Gastroesophageal sphincter (tissue), 4 donors: ENCODE measurements around the gene CNIH2. TPM values are rescaled to one million over a fixed set of nuclear protein-coding genes. Genes with fewer than 3 reads are reported as not detected.

Experiments
- ATAC-seq: fragments of 150-250 bp; one replicate; pipeline ENCODE4 v1.9.1; 2016; ENCODE audit warnings: mild to moderate bottlenecking, moderate library complexity
- H3K27ac ChIP-seq, 4 donors: fragments of 200-600 bp; sonication (generic) in 3 of 4; 1 replicate in 3 of 4; 2 replicates in 1 of 4; pipeline ENCODE4 v1.5.1; 2016 to 2019
- H3K27me3 ChIP-seq: fragments of 200-600 bp; sonication (generic); one replicate; pipeline ENCODE4 v1.5.1; 2019
- H3K36me3 ChIP-seq, 2 donors: fragments of 200-600 bp; sonication (generic); one replicate each; pipeline ENCODE4 v1.5.1; 2019; ENCODE audit warnings: control low read depth in 1 of 2
- H3K4me1 ChIP-seq, 3 donors: fragments of 200-600 bp; sonication (generic); 1 replicate in 2 of 3; 2 replicates in 1 of 3; pipeline ENCODE4 v1.5.1; 2016 to 2019; ENCODE audit warnings: control low read depth in 2 of 3
- H3K4me3 ChIP-seq, 2 donors: fragments of 200-600 bp; sonication (generic); one replicate each; pipeline ENCODE4 v1.5.1; 2019; ENCODE audit warnings: mild to moderate bottlenecking in 1 of 2, moderate library complexity in 1 of 2
- H3K9me3 ChIP-seq, 3 donors: fragments of 200-600 bp; sonication (generic); one replicate each; pipeline ENCODE4 v1.5.1; 2017 to 2019; ENCODE audit warnings: control low read depth in 2 of 3
- CTCF ChIP-seq, 4 experiments: fragments of 200-600 bp in 2 of 4; fragments of 450-650 bp in 2 of 4; sonication (generic) in 1 of 4; IDR thresholded peaks; one replicate each; pipeline ENCODE4 v1.5.1; 2017 to 2019; ENCODE audit warnings: antibody characterized with exemption in 4 of 4, mild to moderate bottlenecking in 2 of 4, moderate library complexity in 2 of 4
- EP300 ChIP-seq: sonication (generic); formaldehyde crosslinking; IDR thresholded peaks from one replicate; pipeline ENCODE4 v1.6.1; 2017; ENCODE audit warnings: antibody characterized with exemption, mild to moderate bottlenecking
- POLR2A ChIP-seq, 2 donors: fragments of 450-650 bp; IDR thresholded peaks; one replicate each; pipeline ENCODE4 v1.6.1; 2017; ENCODE audit warnings: antibody characterized with exemption in 2 of 2, mild to moderate bottlenecking in 2 of 2, moderate library complexity in 1 of 2
- POLR2AphosphoS5 ChIP-seq: sonication (generic); formaldehyde crosslinking; IDR thresholded peaks from one replicate; pipeline ENCODE4 v1.6.1; 2017; ENCODE audit warnings: antibody characterized with exemption
- WGBS, 2 donors: methylation state at CpG; one replicate each; pipeline ENCODE4 v1.1.5; 2018; ENCODE audit warnings: low coverage in 1 of 2; 5-methylcytosine and 5-hydroxymethylcytosine counted together
- total RNA-seq, 4 donors: library from RNA; depleted of rRNA; stranded (reverse); fragments of >200 nt; gene quantifications; one replicate each; pipeline ENCODE4 v1.1.0, GENCODE V29; 2016

CNIH2 gene
- total RNA-seq, 4 donors from 2014 or later: 1.1 TPM; not detected in 3

DNA sequence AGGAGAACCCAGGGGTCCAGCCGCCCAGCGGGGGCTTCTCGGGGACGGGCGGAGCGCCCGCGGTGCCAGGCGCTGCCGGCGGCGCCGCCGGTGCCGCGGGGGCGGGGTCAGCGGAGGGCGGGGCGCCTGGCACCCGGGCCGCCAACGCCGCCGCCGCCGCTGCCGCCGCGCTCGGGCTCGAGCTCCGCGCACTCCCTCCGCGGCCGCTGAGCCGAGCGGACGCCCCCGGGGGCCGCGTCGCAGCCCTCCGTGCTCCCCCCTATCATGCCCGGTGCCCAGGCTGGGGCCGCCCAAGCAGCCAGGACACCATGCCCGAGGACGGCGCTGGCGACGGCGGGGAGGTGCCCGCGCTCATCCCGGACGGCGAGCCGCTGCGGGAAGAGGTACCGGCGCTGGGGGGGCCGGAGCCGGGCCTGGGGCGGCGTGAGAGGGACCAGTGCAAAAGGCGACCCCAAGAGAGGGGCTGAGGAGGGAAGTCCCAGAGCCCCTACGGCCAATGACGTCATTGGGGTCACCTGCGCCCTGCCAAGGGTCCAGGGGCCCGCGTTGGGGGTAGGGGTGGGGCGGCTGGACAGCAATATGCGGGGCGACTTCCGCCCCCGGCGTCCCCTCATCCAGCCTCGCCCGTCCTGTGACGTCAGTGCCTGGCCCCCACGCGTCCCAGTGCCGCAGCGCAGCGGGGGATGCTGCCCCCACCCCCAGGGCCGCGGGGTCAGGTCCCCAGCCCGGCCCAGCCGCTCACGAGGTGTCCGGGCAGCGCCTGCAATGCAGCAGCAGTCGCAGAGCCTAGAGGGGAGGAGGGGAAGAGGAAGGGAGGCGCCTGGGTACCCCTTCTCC lies 13.9 kb downstream of the CNIH2 start, which contains the start of gene TMEM151A:
TMEM151A (plus strand) TSS at position 189 of the 837 bp plus-strand sequence; CDS start at position 309, 120 bp downstream.
- peaks cover 60% of the 10 kb centered on the region for H3K27me3 ChIP-seq
- H3K36me3 ChIP-seq: no peaks in the 10 kb centered on the region
- TF ChIP-seq EP300: no peak
- no peak for TF ChIP-seq POLR2AphosphoS5
- TF ChIP-seq CTCF (IDR thresholded peaks at IDR 0.05): no peak
- TF ChIP-seq POLR2A (IDR thresholded peaks at IDR 0.05): no peak
- H3K9me3 ChIP-seq: no peaks in the 10 kb centered on the region
- no CpG with 5 or more reads among the region's 95 CpGs for WGBS, 2 donors
- no peak for ATAC-seq
- peak within 1 kb of the TSS; percentile 27 to 53 for H3K4me3 ChIP-seq
- no peak within 1 kb of the TSS for H3K27ac ChIP-seq
- H3K4me1 ChIP-seq: peaks cover 0 to 42% (median 12%) of the 10 kb centered on the region in 3 donors

GRCh38 chr11:66292543-66293332 lies 14.8 kb downstream of the CNIH2 start:
- Histone ChIP-seq H3K27ac (no peak overlapping the region), H3K27me3 (peaks cover 60% of the 10 kb centered on the region), H3K4me1 (peaks cover 0 to 34% (median 12%) of the 10 kb centered on the region in 3 donors), H3K36me3 (no peaks in the 10 kb centered on the region), H3K4me3 (no peak overlapping the region), H3K9me3 (no peaks in the 10 kb centered on the region)
- WGBS, 2 donors: 49 to 53% methylated on average over 5 to 9 of the region's 17 CpGs
- TF ChIP-seq CTCF (IDR thresholded peaks at IDR 0.05) (no peak), EP300 (no peak), POLR2A (IDR thresholded peaks at IDR 0.05) (no peak), POLR2AphosphoS5 (no peak)
- ATAC-seq: no peak

- ATAC-seq: no peak
- H3K9me3 ChIP-seq: no peaks in the 10 kb centered on the region
- H3K4me1 ChIP-seq: peaks cover 0 to 28% (median 12%) of the 10 kb centered on the region in 3 donors
- 67% methylated on average over 3 of the region's 4 CpGs; no CpG with 5 or more reads in 1 of the 2 donors for WGBS, 2 donors
- no peak overlapping the region for H3K27ac ChIP-seq
- no peak overlapping the region for H3K4me3 ChIP-seq
- H3K27me3 ChIP-seq: peaks cover 60% of the 10 kb centered on the region
- H3K36me3 ChIP-seq: no peaks in the 10 kb centered on the region
- TF ChIP-seq EP300 (no peak), POLR2A (IDR thresholded peaks at IDR 0.05) (no peak), POLR2AphosphoS5 (no peak), CTCF (IDR thresholded peaks at IDR 0.05) (no peak)
Measured at GRCh38 chr11:66293352-66293751, 15.4 kb downstream of the CNIH2 start.

- Histone ChIP-seq H3K36me3 (no peaks in the 10 kb centered on the region), H3K4me1 (peaks cover 0 to 26% (median 12%) of the 10 kb centered on the region in 3 donors), H3K27me3 (peaks cover 60% of the 10 kb centered on the region), H3K4me3 (no peak overlapping the region), H3K9me3 (no peaks in the 10 kb centered on the region), H3K27ac (no peak overlapping the region)
- no peak for ATAC-seq
- 67 to 83% methylated on average over 2 to 6 of the region's 30 CpGs for WGBS, 2 donors
- TF ChIP-seq POLR2AphosphoS5: no peak
- TF ChIP-seq CTCF (IDR thresholded peaks at IDR 0.05): no peak
- no peak for TF ChIP-seq POLR2A (IDR thresholded peaks at IDR 0.05)
- no peak for TF ChIP-seq EP300
Measured at GRCh38 chr11:66293777-66294625, 16.0 kb downstream of the CNIH2 start.
